B cell (primary cell): Measurements from ENCODE around the gene CATSPERB. TPM values are rescaled to one million over a fixed set of nuclear protein-coding genes. Genes with fewer than 3 reads are reported as not detected.

Source experiments
- ATAC-seq: fragments of 200-7000 bp; cut with Tn5 transposase; one replicate; pipeline ENCODE4 v1.10.0; 2021; ENCODE audit warnings: low read depth, mild to moderate bottlenecking, moderate number of reproducible peaks, moderate library complexity
- CTCF ChIA-PET: fragments of 350-600 bp; sonication (Branson Sonifier 250); formaldehyde crosslinking; loops from one replicate; lab custom pipeline; 2021; ENCODE audit warnings: antibody characterized with exemption, inconsistent platforms; lab: Charles Lee
- POLR2A ChIA-PET: fragments of 350-600 bp; sonication (Branson Sonifier 250); formaldehyde crosslinking; loops from one replicate; lab custom pipeline; 2021; ENCODE audit warnings: antibody characterized with exemption; lab: Charles Lee
- DNase-seq: peaks from one replicate; pipeline ENCODE4 v3.0.0; 2013
- H2AFZ ChIP-seq: 2 replicates; pipeline ENCODE4 v1.6.1; 2012; ENCODE audit warnings: mild to moderate bottlenecking, low read depth, low read length; ENCODE audit not compliant: insufficient read depth, poor library complexity, severe bottlenecking
- H3K27ac ChIP-seq, 2 donors: 1 replicate in 1 of 2; 2 replicates in 1 of 2; pipeline ENCODE4 v1.5.1; 2012 to 2013; ENCODE audit warnings: low read length in 2 of 2, mild to moderate bottlenecking in 2 of 2, moderate library complexity in 1 of 2
- H3K27me3 ChIP-seq, 4 experiments: fragments of 200-600 bp in 1 of 4; sonication (generic) in 1 of 4; replicated peaks in 1 of 4; 1 replicate in 2 of 4; 2 replicates in 2 of 4; pipeline versions ENCODE4 v1.6.1 to v1.7.0; 2013 to 2016; ENCODE audit warnings: low read length in 3 of 4, mild to moderate bottlenecking in 2 of 4, mixed read lengths in 1 of 4, moderate library complexity in 1 of 4; ENCODE audit not compliant: insufficient read depth in 4 of 4, control insufficient read depth in 3 of 4; ENCODE audit errors: control extremely low read depth in 1 of 4
- H3K36me3 ChIP-seq, 2 experiments: replicated peaks in 1 of 2; 1 replicate in 1 of 2; 2 replicates in 1 of 2; pipeline versions ENCODE4 v1.6.1 to v1.7.1; 2013; ENCODE audit warnings: low read length in 1 of 2; ENCODE audit not compliant: insufficient read depth in 2 of 2, control insufficient read depth in 1 of 2; ENCODE audit errors: control extremely low read depth in 1 of 2, extremely low read depth in 1 of 2
- H3K4me1 ChIP-seq, 2 donors: fragments of 200-600 bp in 1 of 2; sonication (generic) in 1 of 2; 1 replicate in 1 of 2; 2 replicates in 1 of 2; pipeline versions ENCODE4 v1.5.1 to v1.6.1; 2013 to 2017; ENCODE audit warnings: low read length in 2 of 2; ENCODE audit not compliant: control insufficient read depth in 2 of 2, insufficient read depth in 2 of 2
- H3K4me2 ChIP-seq: replicated peaks from 2 replicates; pipeline ENCODE3; 2012; ENCODE audit warnings: mild to moderate bottlenecking, low read depth, low read length; ENCODE audit not compliant: poor library complexity, severe bottlenecking
- H3K4me3 ChIP-seq, 5 experiments: fragments of 200-600 bp in 1 of 5; sonication (generic) in 1 of 5; 1 replicate in 3 of 5; 2 replicates in 2 of 5; pipeline versions ENCODE4 v1.5.1 to v1.7.0; 2011 to 2016; ENCODE audit warnings: low read length in 4 of 5, mild to moderate bottlenecking in 4 of 5, low read depth in 2 of 5, control low read depth in 1 of 5, moderate library complexity in 1 of 5; ENCODE audit not compliant: insufficient read depth in 1 of 5; ENCODE audit errors: control extremely low read depth in 1 of 5, extremely low read depth in 1 of 5
- H3K79me2 ChIP-seq: fragments of 200-600 bp; sonication (generic); one replicate; pipeline ENCODE4 v1.6.0; 2016; ENCODE audit warnings: low read length; ENCODE audit not compliant: control insufficient read depth, insufficient read depth
- H3K9ac ChIP-seq: fragments of 200-600 bp; sonication (generic); 2 replicates; pipeline ENCODE4 v1.6.1; 2017; ENCODE audit warnings: mild to moderate bottlenecking, low read length, moderate library complexity
- H3K9me3 ChIP-seq, 3 donors: one replicate each; pipeline versions ENCODE4 v1.6.1 to v1.7.1; 2013; ENCODE audit warnings: low read length in 2 of 3; ENCODE audit not compliant: control insufficient read depth in 2 of 3, insufficient read depth in 1 of 3; ENCODE audit errors: control extremely low read depth in 1 of 3
- H4K20me1 ChIP-seq: 2 replicates; pipeline ENCODE4 v1.6.0; 2012; ENCODE audit warnings: mild to moderate bottlenecking, low read length; ENCODE audit not compliant: insufficient read depth, control insufficient read depth, poor library complexity, severe bottlenecking
- H3K27ac Mint-ChIP-seq: one replicate; pipeline ENCODE4 v1.8.0; 2021; ENCODE audit warnings: mixed read lengths
- H3K27me3 Mint-ChIP-seq: one replicate; pipeline ENCODE4 v1.8.0; 2021; ENCODE audit warnings: mixed read lengths
- H3K4me1 Mint-ChIP-seq: one replicate; pipeline ENCODE4 v1.8.0; 2021; ENCODE audit warnings: mixed read lengths
- H3K4me3 Mint-ChIP-seq: one replicate; pipeline ENCODE4 v1.8.0; 2021; ENCODE audit warnings: mixed read lengths
- H3K9me3 Mint-ChIP-seq: one replicate; pipeline ENCODE4 v1.8.0; 2022; ENCODE audit warnings: mixed read lengths; ENCODE audit not compliant: insufficient read depth
- CTCF ChIP-seq: fragments of 200-600 bp; IDR thresholded peaks from one replicate; pipeline ENCODE4 v1.8.0; 2022; ENCODE audit warnings: antibody characterized with exemption, mild to moderate bottlenecking
- EZH2 ChIP-seq: IDR thresholded peaks from 2 replicates; pipeline ENCODE4 v1.6.1; 2012; ENCODE audit warnings: borderline replicate concordance, low read depth, mild to moderate bottlenecking, moderate library complexity, low read length; ENCODE audit not compliant: insufficient read depth, poor library complexity, severe bottlenecking
- WGBS: methylation state at CpG from one replicate; pipeline ENCODE4 v1.1.5; 2013; ENCODE audit warnings: missing lambda C conversion rate; ENCODE audit not compliant: insufficient coverage; 5-methylcytosine and 5-hydroxymethylcytosine counted together
- intact Hi-C: fragments of 100-400 bp; cut with micrococcal nuclease; formaldehyde crosslinking; loops from one replicate; pipeline ENCODE4 v1.10.0; 2022
- polyA plus RNA-seq: library from polyadenylated mRNA; depleted of rRNA; stranded (reverse); fragments of >200 nt; gene quantifications from 2 replicates; pipeline ENCODE4 v1.2.3, GENCODE V29; 2012
- total RNA-seq, 2 donors: library from RNA; stranded (reverse); fragments of 120-200 nt in 1 of 2; gene quantifications; 1 replicate in 1 of 2; 2 replicates in 1 of 2; pipeline versions ENCODE4 v1.2.3 to v1.2.4, GENCODE V29; 2013 to 2022

Gene CATSPERB
- total and polyA plus RNA-seq, 2 donors (not counting 1 experiment from before 2014, with no cell fraction given), result 0.12 to 0.18 TPM

- H3K79me2 ChIP-seq, result no peaks in the 10 kb centered on the region
- no peak overlapping the region for H3K9ac ChIP-seq
- no peaks in the 10 kb centered on the region for H3K9me3 ChIP-seq
- POLR2A ChIA-PET, result no interaction called here
- no peak overlapping the region for H3K4me3 ChIP-seq
- ATAC-seq (no peak), DNase-seq (no peak)
- Mint-ChIP-seq H3K9me3 (no peaks in the 10 kb centered on the region), H3K27ac (no peak overlapping the region), H3K27me3 (peaks cover 51% of the 10 kb centered on the region), H3K4me1 (no peaks in the 10 kb centered on the region), H3K4me3 (no peak overlapping the region)
- H2AFZ ChIP-seq, result no peak overlapping the region
- TF ChIP-seq EZH2, result no peak
- no peak for TF ChIP-seq CTCF
- H3K36me3 ChIP-seq, result no peaks in the 10 kb centered on the region
- H3K27me3 ChIP-seq, result peaks cover 0 to 16% (median 9%) of the 10 kb centered on the region in 4 experiments
- H3K4me1 ChIP-seq, result no peaks in the 10 kb centered on the region
- CTCF ChIA-PET, result no interaction called here
- intact Hi-C loops, result no loop called here
- H3K4me2 ChIP-seq, result no peak overlapping the region
- H3K27ac ChIP-seq, result no peak overlapping the region
- WGBS, result no CpG with 5 or more reads among the region's 4 CpGs
- H4K20me1 ChIP-seq, result no peaks in the 10 kb centered on the region
These were observed 21.7 kb upstream of the CATSPERB start for GRCh38 chr14:91753501-91754128.

- Histone ChIP-seq H2AFZ (no peak overlapping the region), H3K9ac (no peak overlapping the region), H3K9me3 (no peaks in the 10 kb centered on the region), H4K20me1 (no peaks in the 10 kb centered on the region), H3K79me2 (no peaks in the 10 kb centered on the region), H3K36me3 (no peaks in the 10 kb centered on the region), H3K4me3 (no peak overlapping the region), H3K27me3 (peaks cover 0 to 16% (median 9%) of the 10 kb centered on the region in 4 experiments), H3K4me1 (no peaks in the 10 kb centered on the region), H3K27ac (no peak overlapping the region), H3K4me2 (no peak overlapping the region)
- no peak for DNase-seq
- H3K9me3 Mint-ChIP-seq, result no peaks in the 10 kb centered on the region
- ATAC-seq, result no peak
- no peak overlapping the region for H3K27ac Mint-ChIP-seq
- WGBS, result 67% methylated on average over 1 of the region's 1 CpG
- no peak for TF ChIP-seq EZH2
- TF ChIP-seq CTCF, result no peak
- H3K27me3 Mint-ChIP-seq, result peaks cover 52% of the 10 kb centered on the region
- POLR2A ChIA-PET, result no interaction called here
- intact Hi-C loops, result no loop called here
- H3K4me3 Mint-ChIP-seq, result no peak overlapping the region
- CTCF ChIA-PET, result no interaction called here
- H3K4me1 Mint-ChIP-seq, result no peaks in the 10 kb centered on the region
These were observed 21.1 kb upstream of the CATSPERB start for GRCh38 chr14:91752961-91753360.
